ENCODE measurements around the gene RINT1.
"Not testable (repeated sequence)": the region's sequence is repeated elsewhere in the genome, so short reads cannot be mapped to it uniquely, and the experiment has no call there.

Gene RINT1

DNA sequence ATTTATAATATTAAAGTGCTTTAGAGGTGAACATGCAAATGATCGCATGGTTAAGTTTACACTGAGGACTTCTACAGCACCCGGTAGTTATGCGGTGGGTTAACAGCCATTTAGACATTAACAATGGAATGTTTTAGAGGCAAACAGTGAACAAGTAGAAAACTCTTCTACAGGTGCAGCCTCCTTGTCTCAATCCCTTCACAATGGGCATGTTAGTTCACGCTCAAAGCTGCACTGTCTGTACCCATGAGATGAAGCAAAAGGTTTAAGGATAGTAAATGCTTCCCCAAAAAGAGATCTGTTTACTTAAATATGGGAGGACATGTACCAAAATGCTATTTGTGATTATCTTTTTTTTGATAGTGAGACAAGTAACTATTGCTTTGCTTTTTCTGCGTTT is 35.0 kb upstream of the RINT1 start:
- TF ChIP-seq ZFX (IDR thresholded peaks at IDR 0.05) = no peak
- TF ChIP-seq, protein P1, sequence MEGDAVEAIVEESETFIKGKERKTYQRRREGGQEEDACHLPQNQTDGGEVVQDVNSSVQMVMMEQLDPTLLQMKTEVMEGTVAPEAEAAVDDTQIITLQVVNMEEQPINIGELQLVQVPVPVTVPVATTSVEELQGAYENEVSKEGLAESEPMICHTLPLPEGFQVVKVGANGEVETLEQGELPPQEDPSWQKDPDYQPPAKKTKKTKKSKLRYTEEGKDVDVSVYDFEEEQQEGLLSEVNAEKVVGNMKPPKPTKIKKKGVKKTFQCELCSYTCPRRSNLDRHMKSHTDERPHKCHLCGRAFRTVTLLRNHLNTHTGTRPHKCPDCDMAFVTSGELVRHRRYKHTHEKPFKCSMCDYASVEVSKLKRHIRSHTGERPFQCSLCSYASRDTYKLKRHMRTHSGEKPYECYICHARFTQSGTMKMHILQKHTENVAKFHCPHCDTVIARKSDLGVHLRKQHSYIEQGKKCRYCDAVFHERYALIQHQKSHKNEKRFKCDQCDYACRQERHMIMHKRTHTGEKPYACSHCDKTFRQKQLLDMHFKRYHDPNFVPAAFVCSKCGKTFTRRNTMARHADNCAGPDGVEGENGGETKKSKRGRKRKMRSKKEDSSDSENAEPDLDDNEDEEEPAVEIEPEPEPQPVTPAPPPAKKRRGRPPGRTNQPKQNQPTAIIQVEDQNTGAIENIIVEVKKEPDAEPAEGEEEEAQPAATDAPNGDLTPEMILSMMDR (conservative IDR thresholded peaks at IDR 0.05) = no peak
- no peak overlapping the region for H3K27ac ChIP-seq

DNA sequence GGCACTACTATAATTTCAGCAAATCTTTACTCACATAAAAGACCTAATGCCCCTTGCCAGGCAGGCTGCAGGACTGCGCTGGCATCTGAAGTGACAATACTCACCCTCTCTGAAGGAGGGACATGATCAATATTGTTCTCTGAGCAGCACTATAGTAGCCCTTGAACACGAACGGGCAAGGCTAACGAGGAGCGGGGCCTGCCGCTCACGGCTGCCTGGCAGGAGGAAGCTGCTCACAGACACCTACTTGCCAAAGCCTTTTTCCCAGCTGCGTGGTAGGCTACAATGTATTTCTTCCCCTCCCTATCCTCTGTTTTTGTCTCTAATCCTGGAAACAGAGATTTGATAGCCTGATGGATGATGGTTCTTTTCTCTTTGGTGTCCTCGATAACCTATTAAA is 29.8 kb upstream of the RINT1 start:
- no peak overlapping the region for H3K27ac ChIP-seq

DNA sequence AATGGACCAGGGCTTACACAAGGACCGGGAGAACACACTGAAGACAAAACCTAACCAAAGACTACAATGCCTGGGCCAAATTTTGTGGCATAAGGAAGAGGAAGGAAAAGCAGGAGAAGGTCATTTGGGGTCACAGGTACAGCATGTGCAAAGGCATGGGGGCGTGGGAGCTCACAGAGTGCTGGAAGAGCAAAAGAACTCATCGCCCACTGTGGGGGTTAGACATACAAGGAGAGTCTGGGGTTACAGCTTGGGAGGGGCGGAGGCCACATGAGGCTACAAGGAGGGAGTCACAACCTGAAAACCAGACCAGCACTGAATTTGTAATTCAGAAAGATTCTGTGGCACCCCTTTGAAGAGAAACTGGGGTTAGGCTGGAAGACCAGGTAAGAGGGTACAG is 19.6 kb upstream of the RINT1 start:
- peak overlapping the region; percentile 45 for H3K27ac ChIP-seq
- TF ChIP-seq, protein P1 (conservative IDR thresholded peaks at IDR 0.05) = no peak
- TF ChIP-seq ZFX (IDR thresholded peaks at IDR 0.05) = no peak

More for the DNA sequence above, 29.8 kb upstream of the RINT1 start:
- no peak for TF ChIP-seq ZFX (IDR thresholded peaks at IDR 0.05)
- TF ChIP-seq, protein P1 (conservative IDR thresholded peaks at IDR 0.05) = no peak

DNA sequence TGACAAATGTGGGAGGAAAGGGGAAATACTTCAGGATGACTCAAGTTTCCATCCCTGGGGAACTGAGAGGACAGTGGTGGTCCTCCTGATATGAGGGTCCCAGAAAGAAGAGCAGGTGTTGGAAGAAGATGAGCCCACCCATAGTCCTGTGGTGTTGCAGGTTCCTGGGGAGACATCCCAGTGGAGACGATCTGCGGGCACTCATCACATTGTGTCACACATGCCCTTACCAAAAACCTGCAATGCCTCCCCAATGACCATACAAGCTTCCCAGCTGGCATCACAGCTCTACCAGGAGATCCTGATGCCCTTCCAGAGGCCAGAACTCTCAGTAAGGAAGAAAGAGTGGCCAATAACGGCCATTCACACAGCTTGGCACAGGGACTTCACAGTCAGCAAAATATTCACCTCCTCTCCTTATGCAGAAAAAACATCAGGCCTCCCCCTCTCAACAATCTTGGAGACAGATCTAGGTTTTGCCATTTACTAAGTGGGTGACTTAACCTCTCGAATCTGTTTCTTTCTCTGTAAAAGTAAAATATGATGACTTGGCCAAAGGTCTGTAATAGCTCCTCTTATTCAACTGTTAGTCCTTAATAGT is 19.0 kb upstream of the RINT1 start:
- no peak for TF ChIP-seq ZFX (IDR thresholded peaks at IDR 0.05)
- TF ChIP-seq, protein P1 (conservative IDR thresholded peaks at IDR 0.05) = no peak
- H3K27ac ChIP-seq = peak overlapping the region; percentile 45

DNA sequence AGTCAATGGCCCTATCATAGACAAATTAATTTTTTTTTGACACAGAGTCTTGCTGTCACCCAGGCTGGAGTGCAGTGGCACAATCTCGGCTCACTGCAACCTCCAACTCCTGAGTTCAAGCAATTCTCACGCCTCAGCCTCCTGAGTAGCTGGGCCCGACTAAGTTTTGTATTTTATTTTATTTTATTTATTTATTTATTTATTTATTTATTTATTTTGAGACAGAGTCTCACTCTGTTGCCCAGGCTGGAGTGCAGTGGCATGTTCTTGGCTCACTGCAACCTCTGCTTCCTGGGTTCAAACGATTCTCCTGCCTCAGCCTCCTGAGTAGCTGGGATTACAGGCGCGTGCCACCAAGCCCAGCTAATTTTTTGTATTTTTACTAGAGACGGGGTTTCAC is 16.4 kb upstream of the RINT1 start:
- H3K27ac ChIP-seq = not testable (repeated sequence)

DNA sequence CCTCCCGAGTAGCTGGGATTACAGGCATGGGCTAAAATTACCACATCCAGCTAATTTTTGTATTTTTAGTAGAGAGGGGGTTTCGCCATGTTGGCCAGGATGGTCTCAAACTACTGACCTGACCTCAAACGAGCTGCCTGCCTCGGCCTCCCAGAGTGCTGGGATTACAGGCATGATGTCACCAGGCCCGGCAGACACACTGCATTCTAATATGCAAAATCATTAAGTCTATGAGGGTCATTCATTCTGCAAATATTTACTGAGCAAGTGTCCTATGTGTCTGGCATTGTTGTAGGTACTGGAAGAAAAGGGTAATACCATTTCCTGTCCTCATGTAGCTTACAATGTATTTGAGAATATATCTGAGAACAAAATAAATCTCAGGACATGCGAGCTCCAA is 12.6 kb upstream of the RINT1 start:
- TF ChIP-seq, protein P1 (conservative IDR thresholded peaks at IDR 0.05) = no peak
- no peak for TF ChIP-seq ZFX (IDR thresholded peaks at IDR 0.05)
- no peak overlapping the region for H3K27ac ChIP-seq

DNA sequence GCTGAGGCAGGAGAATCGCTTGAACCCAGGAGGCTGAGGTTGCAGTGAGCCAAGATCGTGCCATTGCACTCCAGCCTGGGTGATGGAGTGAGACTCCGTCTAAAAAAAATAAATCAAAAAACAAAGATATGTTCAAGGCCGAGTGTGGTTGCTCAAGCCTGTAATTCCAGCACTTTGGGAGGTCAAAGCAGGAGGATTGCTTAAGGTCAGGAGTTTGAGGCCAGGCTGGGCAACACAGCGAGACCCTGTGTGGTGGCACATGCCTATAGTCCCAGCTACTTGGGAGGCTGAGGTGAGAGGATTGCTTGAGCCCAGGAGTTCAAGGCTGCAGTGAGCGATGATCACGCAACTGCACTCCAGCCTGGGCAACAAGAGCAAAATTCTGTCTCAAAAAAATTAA is 11.4 kb upstream of the RINT1 start:
- peak overlapping the region; percentile 96 for H3K27ac ChIP-seq

DNA sequence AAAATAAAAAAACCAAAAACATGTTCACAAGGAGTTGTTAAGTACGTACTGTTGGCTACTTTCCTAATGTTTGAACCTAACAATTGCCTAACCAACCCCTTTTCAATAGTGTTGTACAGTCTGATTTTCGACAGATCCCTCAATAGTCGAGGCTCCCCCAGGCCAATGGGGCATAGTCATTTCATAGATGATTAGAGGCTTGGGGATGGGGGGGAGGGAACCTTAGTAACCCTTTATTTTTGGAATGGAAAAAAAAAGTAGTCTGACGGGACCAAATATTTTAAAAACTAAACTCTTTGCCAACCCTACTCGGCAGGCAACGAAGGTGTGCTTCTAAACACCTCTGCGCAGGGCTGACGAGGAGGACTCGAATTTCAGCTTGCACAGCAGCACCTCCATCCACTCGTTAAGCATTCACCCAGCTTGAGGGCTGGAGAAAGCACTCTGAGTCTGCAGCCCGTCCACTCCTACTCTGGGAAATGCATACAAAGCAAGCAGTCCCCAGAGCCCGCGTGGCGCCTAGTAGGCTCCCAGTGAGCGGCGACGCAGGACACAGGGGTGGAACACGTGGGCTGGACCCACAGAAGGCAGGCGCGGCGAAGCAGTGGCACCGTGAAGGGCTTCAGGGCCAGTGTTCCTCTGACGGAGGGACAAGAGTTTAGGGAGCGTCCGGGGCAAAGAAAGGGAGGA is 10.8 kb upstream of the RINT1 start:
- no peak for TF ChIP-seq ZFX (IDR thresholded peaks at IDR 0.05)
- TF ChIP-seq, protein P1 (conservative IDR thresholded peaks at IDR 0.05) = no peak
- H3K27ac ChIP-seq = peak overlapping the region; percentile 96

Measured in C4-2B (cell line).